ENCODE data around the gene ATXN1.

The ATXN1 gene

DNA sequence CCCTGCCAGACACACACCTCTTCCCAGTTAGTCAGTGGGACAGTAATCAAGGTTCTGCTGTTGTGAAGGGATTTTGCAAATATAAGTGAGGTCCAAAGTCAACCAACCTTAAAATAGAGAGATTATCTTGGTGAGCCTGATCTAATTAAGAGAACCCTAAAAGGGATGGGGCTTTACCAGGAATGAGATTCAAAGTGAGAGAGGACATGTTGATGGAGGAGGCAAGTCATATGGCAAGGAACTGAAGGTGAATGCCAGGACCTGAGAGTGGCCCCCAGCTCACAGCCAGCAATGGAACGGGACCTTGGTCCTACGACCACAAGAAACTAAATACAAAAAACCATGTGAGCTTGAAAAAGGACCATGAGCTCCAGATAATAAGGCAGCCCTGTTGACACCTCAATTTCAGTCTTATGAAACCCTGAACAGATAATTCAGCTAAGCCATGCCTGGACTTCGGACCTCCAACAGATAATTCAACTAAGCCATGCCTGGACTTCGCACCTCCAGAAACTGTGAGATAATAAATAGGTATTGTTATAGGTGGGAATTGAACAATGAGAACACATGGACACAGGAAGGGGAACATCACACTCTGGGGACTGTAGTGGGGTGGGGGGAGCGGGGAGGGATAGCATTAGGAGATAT is 269.5 kb downstream of the ATXN1 start:
- Histone ChIP-seq H3K4me3 (ENCODE audit: low read depth in 1 of 2, low read length in 2 of 2) (no peak overlapping the region), H3K4me1 (ENCODE audit: insufficient read depth, low read length) (no peaks in the 10 kb centered on the region), H3K36me3 (ENCODE audit: insufficient read depth, low read length) (no peaks in the 10 kb centered on the region), H3K27ac (ENCODE audit: low read depth, low read length) (no peak overlapping the region), H3K27me3 (ENCODE audit: control insufficient read depth in 1 of 2, insufficient read depth in 2 of 2, low read length in 2 of 2) (no peaks in the 10 kb centered on the region), H3K9me3 (ENCODE audit: low read length) (no peaks in the 10 kb centered on the region), H3K9ac (ENCODE audit: low read length) (no peak overlapping the region)

- no peaks in the 10 kb centered on the region for H3K4me1 ChIP-seq (ENCODE audit: insufficient read depth, low read length)
- no peak overlapping the region for H3K27ac ChIP-seq (ENCODE audit: low read depth, low read length)
- no peaks in the 10 kb centered on the region for H3K27me3 ChIP-seq (ENCODE audit: control insufficient read depth in 1 of 2, insufficient read depth in 2 of 2, low read length in 2 of 2)
- H3K9me3 ChIP-seq (ENCODE audit: low read length) = no peaks in the 10 kb centered on the region
- H3K4me3 ChIP-seq (ENCODE audit: low read depth in 1 of 2, low read length in 2 of 2) = no peak overlapping the region
- no peak overlapping the region for H3K9ac ChIP-seq (ENCODE audit: low read length)
- H3K36me3 ChIP-seq (ENCODE audit: insufficient read depth, low read length) = peaks cover 3% of the 10 kb centered on the region
These were observed 270.6 kb downstream of the ATXN1 start for GRCh38 chr6:16490616-16491015.

GRCh38 chr6:16488813-16489212 is 272.4 kb downstream of the ATXN1 start:
- H3K4me1 ChIP-seq (ENCODE audit: insufficient read depth, low read length) = no peaks in the 10 kb centered on the region
- H3K4me3 ChIP-seq (ENCODE audit: low read depth in 1 of 2, low read length in 2 of 2) = no peak overlapping the region
- no peak overlapping the region for H3K9ac ChIP-seq (ENCODE audit: low read length)
- H3K27ac ChIP-seq (ENCODE audit: low read depth, low read length) = no peak overlapping the region
- no peaks in the 10 kb centered on the region for H3K9me3 ChIP-seq (ENCODE audit: low read length)
- H3K36me3 ChIP-seq (ENCODE audit: insufficient read depth, low read length) = peaks cover 10% of the 10 kb centered on the region
- no peaks in the 10 kb centered on the region for H3K27me3 ChIP-seq (ENCODE audit: control insufficient read depth in 1 of 2, insufficient read depth in 2 of 2, low read length in 2 of 2)

- peaks cover 10% of the 10 kb centered on the region for H3K36me3 ChIP-seq (ENCODE audit: insufficient read depth, low read length)
- H3K9ac ChIP-seq (ENCODE audit: low read length) = no peak overlapping the region
- H3K9me3 ChIP-seq (ENCODE audit: low read length) = no peaks in the 10 kb centered on the region
- no peak overlapping the region for H3K4me3 ChIP-seq (ENCODE audit: low read depth in 1 of 2, low read length in 2 of 2)
- H3K27me3 ChIP-seq (ENCODE audit: control insufficient read depth in 1 of 2, insufficient read depth in 2 of 2, low read length in 2 of 2) = no peaks in the 10 kb centered on the region
- H3K4me1 ChIP-seq (ENCODE audit: insufficient read depth, low read length) = no peaks in the 10 kb centered on the region
- H3K27ac ChIP-seq (ENCODE audit: low read depth, low read length) = no peak overlapping the region
These were observed 273.1 kb downstream of the ATXN1 start for GRCh38 chr6:16487996-16488674.

GRCh38 chr6:16486661-16487060 is 274.6 kb downstream of the ATXN1 start:
- no peaks in the 10 kb centered on the region for H3K27me3 ChIP-seq (ENCODE audit: control insufficient read depth in 1 of 2, insufficient read depth in 2 of 2, low read length in 2 of 2)
- no peak overlapping the region for H3K4me3 ChIP-seq (ENCODE audit: low read depth in 1 of 2, low read length in 2 of 2)
- H3K36me3 ChIP-seq (ENCODE audit: insufficient read depth, low read length) = peaks cover 10% of the 10 kb centered on the region
- H3K9me3 ChIP-seq (ENCODE audit: low read length) = no peaks in the 10 kb centered on the region
- no peak overlapping the region for H3K27ac ChIP-seq (ENCODE audit: low read depth, low read length)
- H3K9ac ChIP-seq (ENCODE audit: low read length) = no peak overlapping the region
- no peaks in the 10 kb centered on the region for H3K4me1 ChIP-seq (ENCODE audit: insufficient read depth, low read length)

DNA sequence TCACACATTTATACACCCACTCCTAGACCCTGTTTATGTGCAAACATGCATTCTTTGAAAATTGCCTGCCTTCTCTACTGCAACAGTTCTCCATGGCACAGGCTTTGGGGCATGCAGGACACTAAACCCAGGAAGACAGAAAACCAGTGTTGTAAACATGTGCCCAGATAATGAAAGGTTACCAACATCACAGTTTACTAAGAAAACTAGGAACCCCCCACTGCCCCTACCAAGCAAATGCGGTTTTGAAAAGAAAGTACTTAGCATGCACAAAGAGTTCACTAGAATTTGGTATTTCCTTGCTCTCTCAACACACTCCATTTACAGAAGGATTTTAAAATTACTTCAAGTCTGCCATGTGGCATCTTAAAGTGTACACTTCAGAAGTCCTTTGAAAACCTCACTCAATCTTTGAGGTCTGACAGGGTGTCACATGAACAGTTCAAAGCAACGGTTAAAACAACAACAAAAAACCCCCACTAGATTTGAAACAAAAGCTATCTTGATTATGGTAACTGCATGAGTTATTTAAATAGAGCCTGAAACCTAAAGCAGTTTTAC is 277.9 kb downstream of the ATXN1 start:
- no peaks in the 10 kb centered on the region for H3K9me3 ChIP-seq (ENCODE audit: low read length)
- H3K27me3 ChIP-seq (ENCODE audit: control insufficient read depth in 1 of 2, insufficient read depth in 2 of 2, low read length in 2 of 2) = no peaks in the 10 kb centered on the region
- H3K4me1 ChIP-seq (ENCODE audit: insufficient read depth, low read length) = no peaks in the 10 kb centered on the region
- no peak overlapping the region for H3K4me3 ChIP-seq (ENCODE audit: low read depth in 1 of 2, low read length in 2 of 2)
- no peak overlapping the region for H3K27ac ChIP-seq (ENCODE audit: low read depth, low read length)
- H3K36me3 ChIP-seq (ENCODE audit: insufficient read depth, low read length) = peaks cover 10% of the 10 kb centered on the region
- no peak overlapping the region for H3K9ac ChIP-seq (ENCODE audit: low read length)

DNA sequence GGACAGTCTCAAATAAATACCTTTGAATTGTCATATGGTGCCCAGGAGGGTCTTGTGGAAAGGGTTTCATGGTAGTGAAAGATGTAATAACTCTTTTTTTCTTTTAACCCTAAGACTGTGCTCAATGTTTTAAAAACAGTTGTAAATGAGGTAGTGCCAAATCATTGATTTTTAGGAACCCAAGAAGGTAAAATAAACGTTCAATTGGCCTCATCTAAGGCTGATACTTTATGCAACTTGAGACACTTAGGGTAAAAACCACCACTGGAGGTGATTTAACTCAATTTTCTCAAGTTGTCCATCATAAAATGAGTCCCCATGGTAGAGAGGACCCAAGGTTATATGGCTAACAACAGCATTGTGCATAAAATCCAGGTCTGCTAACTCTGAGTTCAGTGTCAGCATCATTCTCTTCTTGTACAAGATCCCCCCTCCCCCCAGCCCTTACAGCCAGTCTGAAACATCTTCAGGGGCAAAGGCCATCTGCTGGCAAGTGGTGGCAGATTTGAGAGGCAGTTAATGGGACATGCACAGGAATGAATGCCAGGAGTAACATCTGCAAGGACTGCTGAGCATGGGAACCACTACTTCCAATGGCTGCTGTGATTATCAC is 278.5 kb downstream of the ATXN1 start:
- no peak overlapping the region for H3K27ac ChIP-seq (ENCODE audit: low read depth, low read length)
- no peak overlapping the region for H3K9ac ChIP-seq (ENCODE audit: low read length)
- H3K4me1 ChIP-seq (ENCODE audit: insufficient read depth, low read length) = no peaks in the 10 kb centered on the region
- peaks cover 10% of the 10 kb centered on the region for H3K36me3 ChIP-seq (ENCODE audit: insufficient read depth, low read length)
- no peaks in the 10 kb centered on the region for H3K9me3 ChIP-seq (ENCODE audit: low read length)
- H3K4me3 ChIP-seq (ENCODE audit: low read depth in 1 of 2, low read length in 2 of 2) = no peak overlapping the region
- H3K27me3 ChIP-seq (ENCODE audit: control insufficient read depth in 1 of 2, insufficient read depth in 2 of 2, low read length in 2 of 2) = no peaks in the 10 kb centered on the region

DNA sequence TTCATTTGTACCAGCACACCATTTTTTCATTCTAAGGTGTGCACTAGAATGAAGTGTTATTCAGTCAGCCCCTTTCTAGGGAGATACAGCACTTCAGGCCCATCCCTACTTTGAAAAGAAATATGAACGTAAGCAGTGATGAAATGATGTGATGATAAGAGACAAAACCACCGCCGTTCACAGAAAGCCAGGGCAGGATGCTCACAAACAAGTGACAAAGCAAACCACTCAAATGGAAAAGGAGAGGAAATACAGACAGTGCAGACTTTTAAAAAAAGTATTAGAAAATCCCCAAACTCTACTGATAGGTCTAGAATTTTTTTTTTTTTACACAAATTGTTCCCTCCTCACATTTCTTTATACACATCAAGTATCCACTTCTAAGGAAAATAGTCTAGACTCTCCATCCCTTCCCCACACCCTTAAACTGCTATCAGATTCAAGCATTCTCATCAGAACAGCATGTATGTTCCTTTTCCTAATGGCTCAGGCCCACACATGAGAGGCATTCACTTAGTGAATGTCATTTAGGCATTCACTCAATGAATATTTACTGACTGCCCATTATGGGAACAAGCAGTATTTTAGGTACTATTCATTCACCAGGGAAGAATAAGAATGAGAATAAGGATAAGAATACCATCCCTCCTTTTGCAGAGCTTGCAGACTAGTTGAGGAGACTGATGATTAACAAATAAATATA is 279.4 kb downstream of the ATXN1 start:
- no peak overlapping the region for H3K4me3 ChIP-seq (ENCODE audit: low read depth in 1 of 2, low read length in 2 of 2)
- H3K36me3 ChIP-seq (ENCODE audit: insufficient read depth, low read length) = peaks cover 10% of the 10 kb centered on the region
- no peaks in the 10 kb centered on the region for H3K9me3 ChIP-seq (ENCODE audit: low read length)
- H3K4me1 ChIP-seq (ENCODE audit: insufficient read depth, low read length) = no peaks in the 10 kb centered on the region
- no peak overlapping the region for H3K27ac ChIP-seq (ENCODE audit: low read depth, low read length)
- no peak overlapping the region for H3K9ac ChIP-seq (ENCODE audit: low read length)
- H3K27me3 ChIP-seq (ENCODE audit: control insufficient read depth in 1 of 2, insufficient read depth in 2 of 2, low read length in 2 of 2) = no peaks in the 10 kb centered on the region

DNA sequence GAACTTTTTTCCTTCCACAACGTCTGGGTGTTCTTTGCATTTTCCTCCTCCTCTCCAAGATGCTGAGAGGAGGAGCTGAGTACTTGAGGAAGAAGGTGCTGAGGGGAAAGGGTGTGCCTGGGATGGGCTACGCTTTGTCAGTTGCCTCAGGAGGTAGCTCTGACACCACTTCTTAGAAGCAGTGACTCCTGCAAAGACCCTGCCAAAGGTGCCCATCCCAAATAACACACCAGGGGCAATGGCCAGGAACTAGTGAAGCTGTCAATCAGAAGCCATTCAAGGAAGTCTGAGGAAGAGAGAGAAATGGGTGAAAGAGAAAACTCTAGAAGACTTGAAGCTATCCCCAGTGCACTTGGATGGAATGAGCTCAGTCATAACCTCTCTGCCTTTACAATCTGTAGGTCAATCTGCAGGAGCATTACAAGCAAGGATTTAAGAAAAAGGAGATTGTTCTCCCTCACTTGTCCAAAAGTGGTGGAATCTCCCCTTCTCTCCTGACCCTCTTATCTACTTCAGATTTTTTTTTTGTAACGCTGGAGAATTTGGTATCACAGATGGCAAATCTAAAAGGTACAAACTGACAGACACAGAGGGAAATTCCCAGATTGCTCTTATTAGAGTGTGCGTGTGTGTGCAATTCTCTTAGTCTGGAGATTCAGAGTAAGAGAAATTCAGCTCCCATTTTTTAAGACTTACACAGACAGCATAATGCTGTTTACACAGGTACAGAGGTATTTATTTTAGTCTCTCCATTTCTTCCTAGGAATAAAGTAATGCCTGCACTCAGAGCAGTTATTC is 280.3 kb downstream of the ATXN1 start:
- Histone ChIP-seq H3K4me3 (ENCODE audit: low read depth in 1 of 2, low read length in 2 of 2) (no peak overlapping the region), H3K36me3 (ENCODE audit: insufficient read depth, low read length) (peaks cover 10% of the 10 kb centered on the region), H3K27ac (ENCODE audit: low read depth, low read length) (no peak overlapping the region), H3K27me3 (ENCODE audit: control insufficient read depth in 1 of 2, insufficient read depth in 2 of 2, low read length in 2 of 2) (no peaks in the 10 kb centered on the region), H3K4me1 (ENCODE audit: insufficient read depth, low read length) (no peaks in the 10 kb centered on the region), H3K9ac (ENCODE audit: low read length) (no peak overlapping the region), H3K9me3 (ENCODE audit: low read length) (no peaks in the 10 kb centered on the region)

GRCh38 chr6:16477367-16478149 is 283.7 kb downstream of the ATXN1 start:
- H3K27ac ChIP-seq (ENCODE audit: low read depth, low read length) = no peak overlapping the region
- no peaks in the 10 kb centered on the region for H3K4me1 ChIP-seq (ENCODE audit: insufficient read depth, low read length)
- H3K9ac ChIP-seq (ENCODE audit: low read length) = no peak overlapping the region
- H3K9me3 ChIP-seq (ENCODE audit: low read length) = no peaks in the 10 kb centered on the region
- H3K4me3 ChIP-seq (ENCODE audit: low read depth in 1 of 2, low read length in 2 of 2) = no peak overlapping the region
- H3K27me3 ChIP-seq (ENCODE audit: control insufficient read depth in 1 of 2, insufficient read depth in 2 of 2, low read length in 2 of 2) = no peaks in the 10 kb centered on the region
- no peaks in the 10 kb centered on the region for H3K36me3 ChIP-seq (ENCODE audit: insufficient read depth, low read length)
